Cardiac muscle cell (in vitro differentiated cells and primary cell): ENCODE measurements around the gene THBS2. TPM values are rescaled to one million over a fixed set of nuclear protein-coding genes. Genes with fewer than 3 reads are reported as not detected.

Source experiments
- DNase-seq, 2 donors: peaks; one replicate each; pipeline versions ENCODE4 v3.0.0 to v3.0.0-alpha.2; 2010 to 2017; ENCODE audit warnings: low read depth in 1 of 2, low spot score in 1 of 2
- H3K27ac ChIP-seq: fragments of 200-600 bp; sonication (generic); 2 replicates; pipeline ENCODE4 v1.5.1; 2016
- H3K27me3 ChIP-seq: fragments of 200-600 bp; sonication (generic); 2 replicates; pipeline ENCODE4 v1.6.0; 2016; ENCODE audit warnings: control low read depth
- H3K36me3 ChIP-seq: fragments of 200-600 bp; sonication (generic); 2 replicates; pipeline ENCODE4 v1.5.1; 2016; ENCODE audit warnings: control low read depth
- H3K4me1 ChIP-seq: fragments of 200-600 bp; sonication (generic); 2 replicates; pipeline ENCODE4 v1.8.1; 2017; ENCODE audit warnings: low read depth, mild to moderate bottlenecking, mixed run types
- H3K4me3 ChIP-seq: fragments of 200-600 bp; sonication (generic); 2 replicates; pipeline ENCODE4 v1.5.1; 2016; ENCODE audit warnings: mild to moderate bottlenecking
- H3K9me3 ChIP-seq: fragments of 200-600 bp; sonication (generic); 2 replicates; pipeline ENCODE4 v1.5.1; 2017; ENCODE audit warnings: low read depth, mild to moderate bottlenecking, control low read depth
- polyA plus RNA-seq: library from polyadenylated mRNA; unstranded; fragments of >200 nt; fragmentation: Nextera tagmentation; extraction: Ambion mirVana; gene quantifications from 2 replicates; pipeline ENCODE4 v1.2.1, GENCODE V29; 2016
- total RNA-seq: library from RNA; depleted of rRNA; stranded (reverse); fragments of >200 nt; gene quantifications from 2 replicates; pipeline ENCODE4 v1.2.3, GENCODE V29; 2016
- TF ChIP-seq, protein P1 (sequence below): IDR thresholded peaks from 2 replicates; pipeline ENCODE4 v1.5.1; 2012; ENCODE audit warnings: low read depth, mild to moderate bottlenecking, low read length

Gene THBS2
- total and polyA plus RNA-seq, 2 experiments from 2014 or later = 0.06 to 0.10 TPM

DNA sequence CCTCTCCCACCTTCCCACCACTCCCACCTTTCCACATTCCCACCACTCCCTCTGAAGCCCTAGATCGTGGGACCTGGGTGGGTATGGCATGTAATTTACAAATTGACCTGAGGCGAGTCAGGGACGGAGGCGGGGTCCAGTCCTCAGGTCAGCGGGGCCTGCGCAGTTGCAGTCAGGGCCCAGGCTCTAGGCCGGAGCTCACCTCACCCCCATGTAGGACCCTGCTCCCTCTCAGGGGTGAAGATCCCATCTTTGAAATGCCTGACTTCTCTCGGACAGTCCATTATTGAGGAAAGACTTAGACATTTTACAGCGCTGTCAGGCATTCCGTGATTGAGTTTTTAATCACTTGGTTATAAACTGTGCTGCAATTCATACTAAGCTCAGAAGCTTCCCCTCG lies 10.5 kb downstream of the THBS2 start:
- no peak for DNase-seq
- H3K36me3 ChIP-seq = no peaks in the 10 kb centered on the region
- no peaks in the 10 kb centered on the region for H3K9me3 ChIP-seq
- TF ChIP-seq, protein P1, sequence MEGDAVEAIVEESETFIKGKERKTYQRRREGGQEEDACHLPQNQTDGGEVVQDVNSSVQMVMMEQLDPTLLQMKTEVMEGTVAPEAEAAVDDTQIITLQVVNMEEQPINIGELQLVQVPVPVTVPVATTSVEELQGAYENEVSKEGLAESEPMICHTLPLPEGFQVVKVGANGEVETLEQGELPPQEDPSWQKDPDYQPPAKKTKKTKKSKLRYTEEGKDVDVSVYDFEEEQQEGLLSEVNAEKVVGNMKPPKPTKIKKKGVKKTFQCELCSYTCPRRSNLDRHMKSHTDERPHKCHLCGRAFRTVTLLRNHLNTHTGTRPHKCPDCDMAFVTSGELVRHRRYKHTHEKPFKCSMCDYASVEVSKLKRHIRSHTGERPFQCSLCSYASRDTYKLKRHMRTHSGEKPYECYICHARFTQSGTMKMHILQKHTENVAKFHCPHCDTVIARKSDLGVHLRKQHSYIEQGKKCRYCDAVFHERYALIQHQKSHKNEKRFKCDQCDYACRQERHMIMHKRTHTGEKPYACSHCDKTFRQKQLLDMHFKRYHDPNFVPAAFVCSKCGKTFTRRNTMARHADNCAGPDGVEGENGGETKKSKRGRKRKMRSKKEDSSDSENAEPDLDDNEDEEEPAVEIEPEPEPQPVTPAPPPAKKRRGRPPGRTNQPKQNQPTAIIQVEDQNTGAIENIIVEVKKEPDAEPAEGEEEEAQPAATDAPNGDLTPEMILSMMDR = no peak
- H3K27me3 ChIP-seq = no peaks in the 10 kb centered on the region
- H3K4me1 ChIP-seq = no peaks in the 10 kb centered on the region
- no peak overlapping the region for H3K4me3 ChIP-seq
- H3K27ac ChIP-seq = no peak overlapping the region

DNA sequence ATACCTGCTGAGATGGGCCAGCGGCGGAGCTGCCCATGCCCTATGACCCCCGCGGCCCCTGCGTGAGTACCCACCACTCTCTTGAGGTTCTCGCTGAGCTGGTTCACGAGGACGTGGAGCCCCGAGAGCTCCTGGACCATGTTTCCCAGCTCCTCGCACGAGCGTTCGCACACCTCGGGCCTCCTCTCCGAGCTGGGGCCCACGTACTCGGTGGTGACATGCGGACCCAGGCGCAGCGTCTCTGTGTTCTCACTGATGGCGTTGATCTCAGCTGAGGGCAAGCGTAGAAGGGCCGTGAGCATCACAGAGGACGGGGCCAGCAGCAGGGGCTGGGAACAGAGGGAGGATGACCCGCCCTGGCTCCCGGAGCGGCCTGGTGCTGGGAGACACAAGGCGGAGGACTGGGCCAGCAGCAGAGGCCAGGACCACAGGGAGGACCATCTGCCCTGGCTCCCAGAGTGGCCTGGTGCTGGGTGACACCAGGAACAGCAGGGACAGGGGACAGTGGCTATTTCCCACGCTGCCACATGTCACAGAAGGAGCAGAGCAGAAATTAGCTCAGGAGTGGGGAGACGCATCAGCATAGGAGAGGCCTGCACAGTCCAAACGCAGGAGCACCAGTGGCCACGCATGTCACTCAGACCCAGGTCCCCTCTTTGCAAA lies 11.8 kb downstream of the THBS2 start:
- H3K4me3 ChIP-seq = no peak overlapping the region
- no peak overlapping the region for H3K27ac ChIP-seq
- no peaks in the 10 kb centered on the region for H3K4me1 ChIP-seq
- H3K9me3 ChIP-seq = no peaks in the 10 kb centered on the region
- TF ChIP-seq, protein P1 = no peak
- no peaks in the 10 kb centered on the region for H3K36me3 ChIP-seq
- no peak for DNase-seq
- no peaks in the 10 kb centered on the region for H3K27me3 ChIP-seq

DNA sequence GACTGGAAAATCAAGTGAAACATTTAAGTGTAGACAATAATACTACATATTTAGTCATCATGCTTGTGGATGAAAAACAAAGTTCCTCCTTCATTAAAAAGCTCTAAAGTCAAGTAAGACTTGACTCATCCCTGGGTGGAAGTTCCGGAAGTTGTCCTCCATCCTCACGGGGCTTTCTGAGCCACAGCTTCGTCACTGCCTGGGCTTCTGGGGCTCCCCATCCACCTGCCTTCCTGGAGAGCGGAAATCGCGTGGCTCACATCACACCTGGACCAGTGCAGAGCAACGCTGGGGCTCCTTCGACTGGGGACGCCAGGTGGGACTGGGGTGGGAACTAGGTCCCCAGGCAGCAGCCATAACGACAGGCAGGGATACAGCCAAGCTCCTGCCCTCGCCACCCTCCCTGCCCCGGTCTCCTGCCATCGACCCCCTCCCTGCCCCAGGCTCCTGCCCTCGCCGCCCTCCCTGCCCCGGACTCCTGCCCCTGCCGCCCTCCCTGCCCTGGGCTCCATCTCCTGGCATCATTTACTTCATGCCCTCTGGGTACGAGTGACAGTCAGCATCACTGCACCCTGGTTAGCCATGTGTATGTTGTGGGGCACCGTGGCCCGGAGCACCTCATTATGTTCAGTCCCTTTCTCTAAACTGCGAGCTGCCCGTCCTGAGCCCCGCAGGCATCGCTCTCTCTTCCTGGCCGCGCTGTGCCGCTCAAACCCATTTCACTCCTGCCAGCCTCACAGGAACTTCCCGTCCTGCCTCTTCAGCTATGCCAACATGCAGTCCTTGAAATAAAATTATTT lies 12.9 kb downstream of the THBS2 start:
- Histone ChIP-seq H3K9me3 (no peaks in the 10 kb centered on the region), H3K4me1 (no peaks in the 10 kb centered on the region), H3K27me3 (no peaks in the 10 kb centered on the region), H3K27ac (no peak overlapping the region), H3K4me3 (no peak overlapping the region), H3K36me3 (no peaks in the 10 kb centered on the region)
- TF ChIP-seq, protein P1 = no peak
- no peak for DNase-seq

- Histone ChIP-seq H3K36me3 (no peaks in the 10 kb centered on the region), H3K4me3 (no peak overlapping the region)
- TF ChIP-seq, protein P1 = no peak
These were observed 13.5 kb downstream of the THBS2 start for GRCh38 chr6:169240125-169240524.

GRCh38 chr6:169239181-169239580 lies 14.5 kb downstream of the THBS2 start:
- TF ChIP-seq, protein P1 = no peak
- DNase-seq = no peak
- no peaks in the 10 kb centered on the region for H3K27me3 ChIP-seq
- no peaks in the 10 kb centered on the region for H3K9me3 ChIP-seq
- no peak overlapping the region for H3K27ac ChIP-seq
- H3K36me3 ChIP-seq = no peaks in the 10 kb centered on the region
- no peaks in the 10 kb centered on the region for H3K4me1 ChIP-seq
- no peak overlapping the region for H3K4me3 ChIP-seq

More at GRCh38 chr6:169240125-169240524, 13.5 kb downstream of the THBS2 start:
- no peak for DNase-seq
- H3K4me1 ChIP-seq = no peaks in the 10 kb centered on the region
- H3K27me3 ChIP-seq = no peaks in the 10 kb centered on the region
- no peak overlapping the region for H3K27ac ChIP-seq
- H3K9me3 ChIP-seq = no peaks in the 10 kb centered on the region
